Mucosa of stomach (tissue), 1 donor: ENCODE results near the gene DEXI.
A peak's percentile ranks its signal among the peaks of the same experiment; 100 is the strongest.

Source experiments
- H3K27me3 ChIP-seq: one replicate; pipeline ENCODE4 v1.7.0; 2013; ENCODE audit warnings: mild to moderate bottlenecking, low read length; ENCODE audit not compliant: control insufficient read depth, insufficient read depth
- H3K36me3 ChIP-seq: one replicate; pipeline ENCODE4 v1.7.0; 2013; ENCODE audit warnings: low read length; ENCODE audit not compliant: control insufficient read depth, insufficient read depth
- H3K4me1 ChIP-seq: one replicate; pipeline ENCODE4 v1.7.0; 2013; ENCODE audit warnings: mild to moderate bottlenecking, low read length; ENCODE audit not compliant: control insufficient read depth, insufficient read depth
- H3K4me3 ChIP-seq: one replicate; pipeline ENCODE4 v1.7.0; 2013; ENCODE audit warnings: low read length
- H3K9ac ChIP-seq: one replicate; pipeline ENCODE4 v1.7.0; 2013; ENCODE audit warnings: mild to moderate bottlenecking, low read length, moderate library complexity
- H3K9me3 ChIP-seq: one replicate; pipeline ENCODE4 v1.7.0; 2013; ENCODE audit warnings: mild to moderate bottlenecking, low read length, moderate library complexity; ENCODE audit not compliant: control insufficient read depth
- donor health status: Pancreatic carcinoma.

DEXI gene

GRCh38 chr16:10918294-10919002, 23.8 kb downstream of the DEXI start:
- no peaks in the 10 kb centered on the region for H3K4me1 ChIP-seq
- H3K9me3 ChIP-seq: no peaks in the 10 kb centered on the region
- H3K27me3 ChIP-seq: no peaks in the 10 kb centered on the region
- H3K4me3 ChIP-seq: no peak overlapping the region
- peak overlapping the region; percentile 49 for H3K9ac ChIP-seq
- no peaks in the 10 kb centered on the region for H3K36me3 ChIP-seq

- Histone ChIP-seq H3K4me3 (no peak overlapping the region), H3K9ac (no peak overlapping the region), H3K27me3 (no peaks in the 10 kb centered on the region), H3K9me3 (no peaks in the 10 kb centered on the region), H3K4me1 (no peaks in the 10 kb centered on the region), H3K36me3 (no peaks in the 10 kb centered on the region)
Observed at GRCh38 chr16:10916534-10916933, 25.7 kb downstream of the DEXI start.

GRCh38 chr16:10911267-10911666, 31.0 kb downstream of the DEXI start:
- no peaks in the 10 kb centered on the region for H3K4me1 ChIP-seq
- H3K36me3 ChIP-seq: no peaks in the 10 kb centered on the region
- H3K9me3 ChIP-seq: no peaks in the 10 kb centered on the region

GRCh38 chr16:10907757-10908045, 34.6 kb downstream of the DEXI start:
- Histone ChIP-seq H3K9me3 (no peaks in the 10 kb centered on the region), H3K4me1 (no peaks in the 10 kb centered on the region), H3K9ac (no peak overlapping the region), H3K36me3 (peaks cover under 1% of the 10 kb centered on the region), H3K27me3 (no peaks in the 10 kb centered on the region), H3K4me3 (no peak overlapping the region)

More at GRCh38 chr16:10911267-10911666, 31.0 kb downstream of the DEXI start:
- H3K9ac ChIP-seq: no peak overlapping the region
- no peaks in the 10 kb centered on the region for H3K27me3 ChIP-seq
- H3K4me3 ChIP-seq: no peak overlapping the region

- H3K4me3 ChIP-seq: no peak overlapping the region
- H3K4me1 ChIP-seq: no peaks in the 10 kb centered on the region
- H3K27me3 ChIP-seq: no peaks in the 10 kb centered on the region
- H3K9ac ChIP-seq: no peak overlapping the region
- H3K9me3 ChIP-seq: no peaks in the 10 kb centered on the region
- H3K36me3 ChIP-seq: peaks cover 5% of the 10 kb centered on the region
Observed at GRCh38 chr16:10906914-10907756, 35.1 kb downstream of the DEXI start.

GRCh38 chr16:10906482-10906881, 35.8 kb downstream of the DEXI start:
- no peaks in the 10 kb centered on the region for H3K27me3 ChIP-seq
- H3K4me1 ChIP-seq: no peaks in the 10 kb centered on the region
- H3K9me3 ChIP-seq: no peaks in the 10 kb centered on the region
- H3K9ac ChIP-seq: no peak overlapping the region
- peaks cover 5% of the 10 kb centered on the region for H3K36me3 ChIP-seq
- H3K4me3 ChIP-seq: no peak overlapping the region

GRCh38 chr16:10902999-10903398, 39.3 kb downstream of the DEXI start:
- no peaks in the 10 kb centered on the region for H3K4me1 ChIP-seq
- H3K4me3 ChIP-seq: no peak overlapping the region
- H3K9ac ChIP-seq: no peak overlapping the region
- no peaks in the 10 kb centered on the region for H3K9me3 ChIP-seq
- peaks cover 5% of the 10 kb centered on the region for H3K36me3 ChIP-seq
- H3K27me3 ChIP-seq: no peaks in the 10 kb centered on the region

GRCh38 chr16:10897134-10897533, 45.1 kb downstream of the DEXI start:
- H3K4me1 ChIP-seq: no peaks in the 10 kb centered on the region
- no peaks in the 10 kb centered on the region for H3K36me3 ChIP-seq
- no peak overlapping the region for H3K4me3 ChIP-seq

GRCh38 chr16:10896723-10897122, 45.5 kb downstream of the DEXI start:
- no peak overlapping the region for H3K4me3 ChIP-seq
- no peaks in the 10 kb centered on the region for H3K36me3 ChIP-seq
- no peaks in the 10 kb centered on the region for H3K27me3 ChIP-seq

More at GRCh38 chr16:10897134-10897533, 45.1 kb downstream of the DEXI start:
- Histone ChIP-seq H3K27me3 (no peaks in the 10 kb centered on the region), H3K9ac (no peak overlapping the region), H3K9me3 (no peaks in the 10 kb centered on the region)

GRCh38 chr16:10896165-10896564, 46.1 kb downstream of the DEXI start:
- no peaks in the 10 kb centered on the region for H3K36me3 ChIP-seq
- H3K4me1 ChIP-seq: no peaks in the 10 kb centered on the region
- H3K9me3 ChIP-seq: no peaks in the 10 kb centered on the region
- no peak overlapping the region for H3K9ac ChIP-seq
- H3K4me3 ChIP-seq: no peak overlapping the region
- H3K27me3 ChIP-seq: no peaks in the 10 kb centered on the region

More at GRCh38 chr16:10896723-10897122, 45.5 kb downstream of the DEXI start:
- H3K9ac ChIP-seq: no peak overlapping the region
- H3K9me3 ChIP-seq: no peaks in the 10 kb centered on the region
- no peaks in the 10 kb centered on the region for H3K4me1 ChIP-seq

GRCh38 chr16:10895053-10895946, 47.0 kb downstream of the DEXI start:
- Histone ChIP-seq H3K4me3 (no peak overlapping the region), H3K4me1 (no peaks in the 10 kb centered on the region), H3K27me3 (no peaks in the 10 kb centered on the region), H3K9me3 (no peaks in the 10 kb centered on the region), H3K9ac (no peak overlapping the region), H3K36me3 (no peaks in the 10 kb centered on the region)
